Measurements from ENCODE around the gene RNF41. TPM values are rescaled to one million over a fixed set of nuclear protein-coding genes. Genes with fewer than 3 reads are reported as not detected.
"Not testable (repeated sequence)": the region's sequence is repeated elsewhere in the genome, so short reads cannot be mapped to it uniquely, and the experiment has no call there.

Gene RNF41
- total RNA-seq (2014; rRNA removed; shearing (Covaris generic)): 59.7 and 67.7 TPM in 2 replicates
- polyA plus RNA-seq (2015; cell fraction: cytosol; rRNA removed): 57.2 and 57.3 TPM in 2 replicates
- polyA plus RNA-seq (2015; cell fraction: nucleus; rRNA removed): 31.2 and 34.1 TPM in 2 replicates

- peak; percentile 99 for DNase-seq (ENCODE audit: low read depth)
Observed at GRCh38 chr12:56221757-56222530, at the start of gene RNF41. Gene RNF41, minus strand, starts transcription at chr12:56221922. Its CDS starts 7,875 bp downstream, at chr12:56214047.

- peak; percentile 49 for DNase-seq (ENCODE audit: low read depth)
Observed at GRCh38 chr12:56271031-56271430, 49.3 kb upstream of the RNF41 start.

- DNase-seq (ENCODE audit: low read depth): no peak
Observed at GRCh38 chr12:56267443-56268071, 45.8 kb upstream of the RNF41 start.

- DNase-seq (ENCODE audit: low read depth): peak; percentile 85
Observed at GRCh38 chr12:56266693-56267442, 45.1 kb upstream of the RNF41 start, which contains the start of gene COQ10A. Gene COQ10A, plus strand, starts transcription at chr12:56266942. Its CDS starts 177 bp downstream, at chr12:56267119.

GRCh38 chr12:56266068-56266692, 44.5 kb upstream of the RNF41 start:
- not testable (repeated sequence) for DNase-seq (ENCODE audit: low read depth)

- not testable (repeated sequence) for DNase-seq (ENCODE audit: low read depth)
Observed at GRCh38 chr12:56262955-56263354, 41.2 kb upstream of the RNF41 start.

- DNase-seq (ENCODE audit: low read depth): peak; percentile 93
Observed at GRCh38 chr12:56261503-56262232, 39.9 kb upstream of the RNF41 start.

- DNase-seq (ENCODE audit: low read depth): no peak
Observed at GRCh38 chr12:56260921-56261320, 39.2 kb upstream of the RNF41 start.

GRCh38 chr12:56260380-56260779, 38.7 kb upstream of the RNF41 start:
- no peak for DNase-seq (ENCODE audit: low read depth)

- DNase-seq (ENCODE audit: low read depth): no peak
Observed at GRCh38 chr12:56258820-56259183, 37.1 kb upstream of the RNF41 start.

GRCh38 chr12:56258068-56258819, 36.5 kb upstream of the RNF41 start, which contains the start of gene ANKRD52:
Gene ANKRD52, minus strand, starts transcription at chr12:56258384. Its CDS starts 115 bp downstream, at chr12:56258269.
- DNase-seq (ENCODE audit: low read depth): peak; percentile 62

- DNase-seq (ENCODE audit: low read depth): peak; percentile 38
Observed at GRCh38 chr12:56257491-56258067, 35.9 kb upstream of the RNF41 start.

GRCh38 chr12:56257071-56257470, 35.3 kb upstream of the RNF41 start:
- no peak for DNase-seq (ENCODE audit: low read depth)

- peak; percentile 80 for DNase-seq (ENCODE audit: low read depth)
Observed at GRCh38 chr12:56256326-56256960, 34.7 kb upstream of the RNF41 start.

GRCh38 chr12:56255671-56256070, 33.9 kb upstream of the RNF41 start:
- no peak for DNase-seq (ENCODE audit: low read depth)

GRCh38 chr12:56253091-56253490, 31.4 kb upstream of the RNF41 start:
- no peak for DNase-seq (ENCODE audit: low read depth)

GRCh38 chr12:56252649-56253048, 30.9 kb upstream of the RNF41 start:
- no peak for DNase-seq (ENCODE audit: low read depth)

GRCh38 chr12:56248711-56249110, 27.0 kb upstream of the RNF41 start:
- no peak for DNase-seq (ENCODE audit: low read depth)

GRCh38 chr12:56247923-56248322, 26.2 kb upstream of the RNF41 start:
- DNase-seq (ENCODE audit: low read depth): no peak

All from HT1080 (cell line).